ENCODE data around the gene RHO.

The RHO gene

GRCh38 chr3:129517516-129517915 lies 10.9 kb upstream of the RHO start:
- DNase-seq (ENCODE audit: low read depth): no peak
- TF ChIP-seq CTCF (IDR thresholded peaks at IDR 0.05; ENCODE audit: insufficient read depth, low read depth, low read length, missing control alignments): no peak
- no peak overlapping the region for H3K4me3 ChIP-seq (ENCODE audit: low read length)

- TF ChIP-seq CTCF (IDR thresholded peaks at IDR 0.05; ENCODE audit: insufficient read depth, low read depth, low read length, missing control alignments): no peak
- no peak overlapping the region for H3K4me3 ChIP-seq (ENCODE audit: low read length)
- DNase-seq (ENCODE audit: low read depth): no peak
Measured at GRCh38 chr3:129518038-129518561, 10.3 kb upstream of the RHO start.

GRCh38 chr3:129518581-129518980 lies 9.9 kb upstream of the RHO start:
- no peak for TF ChIP-seq CTCF (IDR thresholded peaks at IDR 0.05; ENCODE audit: insufficient read depth, low read depth, low read length, missing control alignments)
- H3K4me3 ChIP-seq (ENCODE audit: low read length): no peak overlapping the region
- no peak for DNase-seq (ENCODE audit: low read depth)

- no peak for DNase-seq (ENCODE audit: low read depth)
- no peak for TF ChIP-seq CTCF (IDR thresholded peaks at IDR 0.05; ENCODE audit: insufficient read depth, low read depth, low read length, missing control alignments)
- no peak overlapping the region for H3K4me3 ChIP-seq (ENCODE audit: low read length)
Measured at GRCh38 chr3:129519449-129519848, 9.0 kb upstream of the RHO start.

GRCh38 chr3:129519896-129520715 lies 8.3 kb upstream of the RHO start:
- no peak overlapping the region for H3K4me3 ChIP-seq (ENCODE audit: low read length)
- TF ChIP-seq CTCF (IDR thresholded peaks at IDR 0.05; ENCODE audit: insufficient read depth, low read depth, low read length, missing control alignments): no peak
- DNase-seq (ENCODE audit: low read depth): no peak

- DNase-seq (ENCODE audit: low read depth): no peak
- no peak overlapping the region for H3K4me3 ChIP-seq (ENCODE audit: low read length)
- no peak for TF ChIP-seq CTCF (IDR thresholded peaks at IDR 0.05; ENCODE audit: insufficient read depth, low read depth, low read length, missing control alignments)
Measured at GRCh38 chr3:129520960-129521359, 7.5 kb upstream of the RHO start.

GRCh38 chr3:129521611-129522010 lies 6.8 kb upstream of the RHO start:
- no peak overlapping the region for H3K4me3 ChIP-seq (ENCODE audit: low read length)
- DNase-seq (ENCODE audit: low read depth): no peak
- no peak for TF ChIP-seq CTCF (IDR thresholded peaks at IDR 0.05; ENCODE audit: insufficient read depth, low read depth, low read length, missing control alignments)
